ENCODE results near the gene LAMP2.

DNA sequence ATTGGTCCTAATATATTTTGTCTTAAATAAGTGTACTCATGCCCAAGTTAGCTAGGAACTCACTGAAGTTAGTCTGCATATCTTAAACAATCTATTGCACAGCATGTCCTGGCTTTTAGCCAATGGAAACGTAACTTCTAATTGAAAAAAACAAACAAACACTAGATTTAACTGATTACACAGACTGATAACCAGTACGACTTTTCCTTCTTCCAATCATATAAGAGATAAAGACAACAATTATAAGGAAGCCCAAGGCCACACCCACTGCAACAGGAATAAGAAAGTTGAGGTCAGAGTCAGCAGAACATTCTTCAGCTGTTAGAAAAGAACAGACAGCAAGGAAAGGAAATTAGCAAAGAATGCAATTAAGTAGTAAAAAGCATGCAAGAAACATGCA lies 40.8 kb downstream of the LAMP2 start:
- TF ChIP-seq CTCF (IDR thresholded peaks at IDR 0.05; ENCODE audit: control extremely low read depth in 1 of 3, insufficient read depth in 1 of 3, low read depth in 1 of 3, low read length in 3 of 3) (no peak), TBP (IDR thresholded peaks at IDR 0.05; ENCODE audit: low read depth, low read length) (no peak), SP1 (IDR thresholded peaks at IDR 0.05; ENCODE audit: low read depth, low read length) (no peak), JUN (IDR thresholded peaks at IDR 0.05; ENCODE audit: low read depth, low read length) (no peak), POLR2AphosphoS5 (IDR thresholded peaks at IDR 0.05; ENCODE audit: low read depth, low read length) (no peak), POLR2A (IDR thresholded peaks at IDR 0.05; ENCODE audit: control extremely low read depth in 1 of 2, low read depth in 2 of 2, low read length in 2 of 2) (no peak), CHD2 (IDR thresholded peaks at IDR 0.05; ENCODE audit: low read length) (no peak)
